CD4-positive, alpha-beta T cell treated with Interleukin-4 for 4 hours (primary cell): ENCODE measurements around the gene RTP5.

Source experiments
- DNase-seq: peaks from one replicate; pipeline ENCODE4 v3.0.0-alpha.2; 2020

The RTP5 gene

DNA sequence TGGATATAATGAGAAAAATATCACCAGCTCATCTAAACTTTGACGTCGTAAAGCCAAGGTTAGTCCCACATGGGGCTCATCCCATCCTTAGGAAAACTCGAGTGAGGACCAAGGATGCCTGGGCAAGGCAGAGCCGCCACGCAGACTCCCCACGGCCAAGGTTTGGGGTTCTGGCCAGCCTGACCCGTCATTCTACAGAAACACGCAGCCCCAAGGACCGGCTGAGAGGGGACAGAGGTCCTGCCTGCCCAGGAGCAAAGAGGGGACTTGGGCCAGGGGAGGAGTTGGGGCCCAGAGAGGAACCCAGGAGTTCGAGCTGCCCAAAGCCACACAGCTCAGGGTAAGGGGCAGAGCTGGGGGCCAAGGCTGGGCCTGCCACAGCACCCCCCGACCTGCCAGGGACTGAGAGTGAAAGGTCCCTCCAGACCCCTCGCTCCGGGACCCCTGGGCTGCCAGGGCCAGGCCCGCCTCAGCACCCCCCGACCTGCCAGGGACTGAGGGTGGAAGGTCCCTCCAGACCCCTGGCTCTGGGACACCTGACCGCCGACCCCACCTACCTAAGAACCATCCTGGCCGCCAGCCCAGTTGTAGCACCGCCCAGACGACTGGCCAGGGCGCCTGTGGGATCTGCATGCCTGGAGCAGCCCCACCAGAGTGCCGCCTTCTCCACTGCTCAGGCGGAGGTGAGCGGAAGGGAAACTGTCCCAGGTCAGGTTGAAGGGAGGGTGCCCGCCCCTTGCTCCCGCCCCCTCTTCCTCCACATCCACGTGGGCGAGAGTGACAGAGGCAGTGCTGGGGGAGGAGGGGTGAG, 11.1 kb upstream of the RTP5 start, which contains the start of gene PDCD1:
Gene PDCD1, minus strand, starts transcription at position 689 of the 811 bp plus-strand sequence. Its CDS starts 56 bp downstream, at position 633.
- peak; percentile 57 for DNase-seq

DNA sequence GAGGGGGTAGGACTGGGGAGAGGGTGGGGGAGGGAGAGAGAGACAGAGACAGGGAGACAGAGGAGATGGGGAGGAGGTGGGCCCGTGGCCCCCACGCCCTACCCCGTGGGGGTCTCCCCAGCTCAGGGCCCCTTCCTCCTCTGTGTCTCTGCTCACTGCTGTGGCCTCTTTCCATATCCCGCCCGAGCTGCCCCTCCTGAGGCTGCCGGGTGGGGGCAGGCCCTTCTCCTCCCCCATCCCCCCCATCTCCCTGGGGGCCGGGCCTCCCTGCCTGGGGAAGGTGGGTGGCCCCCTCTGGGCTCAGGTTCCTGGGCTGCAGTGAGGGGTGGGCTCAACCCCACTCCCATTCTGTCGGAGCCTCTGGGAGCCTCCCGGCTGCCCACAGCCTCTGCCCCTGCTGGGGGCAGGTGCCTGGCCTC, 10.5 kb upstream of the RTP5 start:
- DNase-seq = no peak

DNA sequence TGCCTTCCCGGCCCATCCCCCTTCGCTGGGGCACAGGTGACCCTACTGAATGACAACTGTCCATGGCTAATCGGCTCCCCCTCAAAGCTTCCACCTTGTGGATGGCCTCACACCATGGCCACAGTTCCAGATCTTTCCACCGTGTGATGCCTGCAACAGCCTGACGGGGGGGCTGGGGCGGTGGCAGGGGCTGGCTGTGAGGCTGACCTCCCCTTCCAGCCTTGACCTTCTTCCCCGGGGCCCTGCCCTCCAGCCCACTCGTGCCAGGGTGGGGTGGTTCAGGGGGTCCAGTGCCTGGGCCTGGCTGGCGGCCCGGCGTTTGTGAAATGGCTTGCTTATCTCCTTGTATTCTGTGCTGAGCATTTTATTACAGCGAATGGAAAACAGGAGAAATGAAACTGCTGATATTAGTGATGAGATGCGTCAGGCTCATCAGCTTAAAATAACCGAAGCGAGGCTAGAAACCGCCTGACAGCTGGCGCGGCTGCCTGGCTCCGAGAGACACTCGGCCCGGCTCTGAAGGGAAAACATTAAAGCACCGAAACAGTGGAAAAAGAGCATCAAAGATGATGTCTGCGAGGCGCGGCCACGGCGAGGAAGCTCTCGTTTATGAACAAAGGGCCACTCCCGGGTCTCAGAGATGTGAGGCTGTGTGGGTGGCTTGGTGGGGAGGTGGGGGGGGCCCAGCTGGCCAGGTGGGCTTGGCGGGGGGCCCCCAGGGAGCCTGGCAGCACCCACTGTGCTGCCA, 9.9 kb upstream of the RTP5 start:
- DNase-seq = peak; percentile 45

DNA sequence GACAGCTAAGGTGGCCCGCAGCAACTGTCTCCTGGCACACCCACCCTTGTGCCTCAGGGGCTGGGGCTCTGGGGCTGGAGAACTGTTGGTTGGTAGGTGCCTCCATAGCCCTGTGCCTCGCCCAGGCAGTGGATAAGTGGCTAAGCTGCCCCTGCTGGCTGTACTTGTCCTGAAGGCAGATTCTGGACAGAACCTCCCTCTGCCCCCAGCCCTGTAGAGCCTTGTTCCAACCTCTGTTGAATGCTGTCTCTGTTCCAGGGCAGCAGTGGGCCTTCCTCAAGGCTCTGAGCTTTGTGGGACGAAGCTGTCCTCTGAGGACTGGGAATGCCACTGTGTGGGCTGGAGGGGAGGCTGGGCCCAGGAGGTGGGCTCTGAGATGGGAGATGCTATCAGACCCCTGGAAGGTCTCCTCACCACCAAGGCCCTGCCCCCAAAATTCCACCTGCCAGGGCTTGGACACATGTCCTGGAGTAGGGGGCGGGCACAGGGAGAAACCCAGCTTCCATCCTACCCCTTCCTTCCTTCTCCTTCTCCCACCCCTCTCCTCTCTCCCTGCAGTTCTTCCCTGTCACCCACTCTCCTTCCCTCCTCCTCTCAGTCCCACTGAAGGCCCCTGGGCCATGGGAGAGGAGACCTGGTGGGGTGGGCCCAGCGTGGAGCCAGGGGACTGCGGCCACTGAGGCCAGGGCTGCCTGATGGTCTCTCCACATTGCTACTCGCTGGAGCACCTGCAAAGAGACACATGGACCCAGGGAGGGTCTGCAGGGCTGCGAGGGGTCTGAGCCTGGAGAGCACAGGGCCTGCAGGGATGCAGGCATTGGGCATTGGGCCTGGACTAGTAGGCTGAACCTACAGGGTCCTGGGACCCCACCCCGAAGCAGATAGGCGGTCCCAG, 9.1 kb upstream of the RTP5 start:
- DNase-seq = no peak

DNA sequence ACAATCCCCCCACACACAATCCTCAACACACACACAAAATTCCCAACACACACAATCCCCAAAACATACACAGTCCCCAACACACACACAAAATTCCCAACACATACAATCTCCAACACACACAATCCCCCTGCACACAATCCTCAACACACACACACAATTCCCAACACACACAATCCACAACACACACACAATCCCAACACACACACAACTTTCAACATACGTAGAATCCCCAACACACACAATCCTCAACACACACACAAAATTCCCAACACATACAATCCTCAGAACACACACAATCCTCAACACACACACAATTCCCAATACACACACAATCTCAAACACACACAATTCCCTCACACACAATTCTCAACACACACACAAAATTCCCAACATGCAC, 8.3 kb upstream of the RTP5 start:
- DNase-seq = no peak

DNA sequence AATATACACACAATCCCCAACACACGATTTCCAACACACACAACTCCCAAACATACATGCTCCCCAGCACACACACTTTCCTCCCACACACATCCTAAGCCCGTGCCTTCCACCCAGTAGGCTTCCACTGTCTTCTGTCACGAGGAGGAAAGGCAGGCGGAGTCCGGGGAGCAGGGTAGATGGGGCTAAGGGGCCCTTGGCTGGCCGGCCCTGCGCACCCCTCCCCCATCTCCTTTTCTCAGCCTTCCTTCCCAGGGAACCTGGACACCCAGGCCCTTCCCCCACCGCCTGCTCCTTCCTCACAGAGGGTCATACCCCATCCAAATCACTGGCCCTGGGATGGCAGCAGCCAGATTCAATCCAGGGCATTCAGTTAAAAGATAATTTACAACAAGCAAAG, 7.4 kb upstream of the RTP5 start:
- DNase-seq = no peak

DNA sequence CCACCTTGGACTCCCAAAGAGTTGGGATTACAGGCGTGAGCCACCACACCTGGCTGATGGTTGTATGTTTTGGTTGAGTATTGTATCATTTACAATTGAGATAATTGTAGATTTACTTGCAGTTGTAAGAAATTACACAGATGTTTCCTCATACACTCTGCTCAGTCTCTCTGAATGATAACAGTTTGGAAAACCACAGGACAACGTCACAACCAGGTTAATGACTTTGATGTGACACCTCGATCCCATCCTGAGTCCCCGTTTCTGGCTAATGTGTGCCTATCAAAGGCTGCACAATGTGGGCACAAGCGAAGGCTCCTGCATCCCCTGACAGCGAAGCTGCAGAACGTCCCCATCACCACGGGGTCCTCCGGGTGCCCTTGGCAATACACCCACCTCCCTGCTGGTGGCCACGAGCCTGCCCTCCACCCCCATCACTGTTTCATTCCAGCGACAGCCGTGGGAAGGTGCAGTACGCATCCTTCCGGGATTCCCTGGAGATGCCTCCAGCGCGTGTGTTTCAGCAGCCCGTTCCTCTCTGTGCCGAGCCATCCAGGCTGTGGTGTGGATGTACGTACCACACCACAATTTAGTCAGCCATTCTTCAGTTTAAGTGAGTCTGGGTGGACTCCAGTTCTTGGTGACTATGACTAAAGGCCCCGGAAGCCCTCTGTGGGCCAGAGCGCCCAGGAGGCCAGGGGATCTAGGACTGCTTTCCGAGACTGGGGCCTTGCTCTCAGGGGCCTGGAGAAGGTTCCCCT, 6.6 kb upstream of the RTP5 start:
- no peak for DNase-seq

DNA sequence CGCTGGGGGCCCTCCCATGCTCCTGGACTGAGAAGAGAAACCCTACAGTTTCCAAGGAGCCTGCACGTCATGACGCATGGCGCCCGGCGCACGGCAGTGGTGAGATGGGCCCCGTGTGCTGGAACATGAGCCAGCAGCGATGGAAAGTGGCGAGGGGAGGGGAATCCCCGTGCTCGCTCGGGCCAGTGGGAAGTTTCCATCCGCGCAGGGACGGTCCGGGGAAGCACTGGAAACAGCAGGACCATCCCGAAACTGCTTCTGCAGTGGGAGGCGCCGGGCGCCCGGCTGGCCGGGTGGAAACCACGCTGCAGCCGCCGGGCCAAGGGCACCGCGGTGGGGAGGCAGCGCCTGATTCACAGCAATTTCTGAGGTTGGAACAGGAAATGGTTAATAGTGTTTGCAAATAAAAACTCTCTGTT, 6.0 kb upstream of the RTP5 start:
- peak; percentile 45 for DNase-seq

DNA sequence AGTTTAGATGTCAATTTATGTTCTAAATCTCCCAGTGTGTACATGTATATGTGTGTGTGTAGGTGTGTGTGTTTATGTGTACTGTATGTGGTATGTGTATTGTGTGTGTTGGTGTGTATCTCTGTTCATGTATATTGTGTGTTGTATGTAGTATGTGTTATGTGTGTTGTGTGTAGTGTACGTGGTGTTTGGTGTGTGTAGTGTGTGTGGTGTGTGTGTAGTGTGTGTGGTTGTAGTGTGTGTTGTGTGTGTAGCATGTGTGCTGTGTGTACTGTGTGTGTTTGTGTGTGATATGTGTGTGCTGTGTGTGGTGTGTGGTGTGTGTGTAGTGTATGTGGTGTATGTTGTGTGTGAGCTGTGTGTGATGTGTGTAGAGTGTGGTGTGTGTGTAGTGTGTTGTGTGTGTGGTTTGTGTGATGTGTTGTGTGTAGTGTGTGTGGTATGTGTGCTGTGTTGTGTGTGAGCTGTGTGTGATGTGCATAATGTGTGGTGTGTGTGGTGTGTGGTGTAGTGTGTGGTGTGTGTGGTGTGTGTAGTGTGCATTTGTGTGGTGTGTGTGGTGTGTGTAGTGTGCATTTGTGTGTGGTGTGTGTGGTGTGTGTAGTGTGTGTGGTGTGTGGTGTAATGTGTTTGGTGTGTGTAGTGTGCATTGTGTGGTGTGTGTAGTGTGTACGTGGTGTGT, 5.2 kb upstream of the RTP5 start:
- no peak for DNase-seq

DNA sequence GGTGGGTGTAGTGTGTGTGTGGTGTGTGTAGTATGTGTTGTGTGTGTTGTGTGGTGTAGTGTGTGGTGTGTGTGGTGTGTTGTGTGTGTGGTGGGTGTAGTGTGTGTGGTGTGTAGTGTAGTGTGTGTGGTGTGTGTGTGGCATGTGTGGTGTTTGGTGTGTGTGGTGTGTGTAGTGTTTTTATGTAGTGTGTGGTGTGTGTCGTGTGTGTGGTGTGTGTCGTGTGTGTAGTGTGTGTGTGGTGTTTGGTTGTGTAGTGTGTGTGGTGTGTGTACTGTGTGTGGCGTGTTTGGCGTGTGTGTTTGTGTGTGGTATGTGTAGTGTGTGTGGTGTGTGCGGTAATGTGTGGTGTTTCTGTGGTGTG, 4.7 kb upstream of the RTP5 start:
- no peak for DNase-seq

DNA sequence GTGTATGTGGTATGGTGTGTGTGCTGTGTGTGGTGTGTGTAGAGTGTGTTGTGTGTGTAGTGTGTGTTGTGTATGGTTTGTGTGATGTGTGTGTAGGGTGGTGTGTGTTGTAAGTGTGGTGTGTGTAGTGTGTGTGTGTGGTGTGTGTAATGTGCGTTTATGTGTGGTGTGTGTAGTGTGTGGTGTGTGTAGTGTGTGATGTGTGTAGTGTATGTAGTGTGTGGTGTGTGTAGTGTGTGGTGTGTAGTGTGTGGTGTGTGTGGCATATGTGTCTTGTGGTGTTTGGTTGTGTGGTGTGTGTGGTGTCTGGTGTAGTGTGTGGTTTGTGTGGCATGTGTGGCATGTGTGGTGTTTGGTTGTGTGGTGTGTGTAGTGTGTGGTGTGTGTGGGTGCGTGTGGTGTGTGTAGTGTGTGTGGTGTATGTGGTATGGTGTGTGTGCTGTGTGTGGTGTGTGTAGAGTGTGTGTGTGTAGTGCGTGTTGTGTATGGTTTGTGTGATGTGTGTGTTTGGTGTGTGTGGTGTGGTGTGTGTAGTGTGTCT, 4.0 kb upstream of the RTP5 start:
- DNase-seq = no peak

DNA sequence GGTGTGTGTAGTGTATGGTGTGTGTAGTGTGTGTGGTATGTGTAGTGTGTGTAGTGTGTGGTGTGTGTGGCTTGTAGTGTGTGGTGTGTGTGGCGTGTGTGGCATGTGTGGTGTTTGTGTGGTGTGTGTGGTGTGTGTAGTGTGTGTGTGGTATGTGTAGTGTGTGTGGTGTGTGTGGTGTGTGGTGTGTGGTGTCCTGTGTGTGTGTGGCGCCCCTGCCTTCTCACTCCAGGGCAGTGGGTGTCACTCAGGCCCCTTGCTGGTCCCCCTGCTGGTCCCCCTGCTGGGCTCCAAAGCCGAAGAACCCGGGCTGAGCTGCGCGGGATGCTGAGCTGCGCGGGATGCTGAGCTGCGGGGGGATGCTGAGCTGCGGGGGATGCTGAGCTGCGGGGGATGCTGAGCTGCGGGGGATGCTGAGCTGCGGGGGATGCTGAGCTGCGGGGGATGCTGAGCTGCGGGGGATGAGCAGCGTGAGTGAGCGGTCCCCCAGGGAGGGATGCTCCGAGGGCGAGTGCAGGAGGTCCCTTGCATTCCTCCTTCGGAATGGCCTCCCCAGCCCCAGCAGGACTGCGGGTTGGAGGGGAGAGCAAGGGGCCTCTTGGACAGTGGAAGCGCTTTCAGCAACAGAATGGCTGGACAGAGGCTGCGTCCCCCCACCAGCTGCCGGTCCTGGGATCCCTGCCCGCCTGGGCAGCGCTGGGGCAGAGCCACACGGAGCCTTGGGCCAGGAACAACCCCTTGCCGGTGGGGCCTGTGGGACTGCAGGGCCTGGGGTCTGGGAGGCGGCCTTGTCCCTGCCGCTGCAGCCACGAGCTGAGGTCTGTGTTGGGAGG, 3.4 kb upstream of the RTP5 start:
- DNase-seq = no peak

DNA sequence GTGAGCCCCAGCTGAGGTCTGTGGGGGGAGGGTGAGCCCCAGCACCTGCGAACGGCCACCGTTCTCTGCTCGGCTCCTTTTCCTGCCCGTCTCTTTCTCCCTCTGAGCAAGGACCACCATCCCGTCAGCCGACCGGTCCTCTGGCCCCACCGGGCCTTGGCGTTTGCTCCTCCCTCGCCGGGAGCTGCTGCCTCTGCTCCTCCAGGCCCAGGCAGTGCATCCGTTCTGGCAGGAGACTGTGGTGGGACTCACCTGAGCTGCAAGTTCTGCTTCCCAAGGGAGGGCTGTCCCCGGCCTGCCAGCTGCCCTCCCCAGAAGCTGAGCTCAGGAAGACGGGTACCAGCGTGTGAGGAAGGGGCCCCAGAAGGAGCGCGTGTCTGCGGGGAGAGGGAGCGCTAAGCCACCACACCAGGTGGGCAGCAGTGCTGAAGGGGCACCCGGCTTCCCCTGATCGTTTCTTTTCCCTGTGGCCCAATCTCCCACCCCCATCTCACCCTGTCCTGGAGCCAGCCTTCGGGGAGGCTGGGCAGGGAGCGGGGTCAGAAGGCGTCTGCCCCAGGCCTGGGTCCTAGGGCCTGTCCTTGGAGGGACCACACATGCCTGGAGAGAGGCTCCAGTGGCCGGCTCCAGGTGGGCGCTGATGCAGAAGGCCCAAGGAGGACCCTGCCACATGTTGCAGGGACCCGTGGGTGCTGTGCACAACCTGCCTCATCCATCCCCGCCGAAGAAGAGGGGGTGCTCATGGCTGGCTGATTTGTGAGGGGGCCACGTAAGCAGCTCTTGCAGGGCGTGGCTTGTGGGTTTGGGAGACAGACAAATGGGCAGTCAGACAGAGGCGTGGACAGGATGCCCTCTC, 2.5 kb upstream of the RTP5 start:
- no peak for DNase-seq

DNA sequence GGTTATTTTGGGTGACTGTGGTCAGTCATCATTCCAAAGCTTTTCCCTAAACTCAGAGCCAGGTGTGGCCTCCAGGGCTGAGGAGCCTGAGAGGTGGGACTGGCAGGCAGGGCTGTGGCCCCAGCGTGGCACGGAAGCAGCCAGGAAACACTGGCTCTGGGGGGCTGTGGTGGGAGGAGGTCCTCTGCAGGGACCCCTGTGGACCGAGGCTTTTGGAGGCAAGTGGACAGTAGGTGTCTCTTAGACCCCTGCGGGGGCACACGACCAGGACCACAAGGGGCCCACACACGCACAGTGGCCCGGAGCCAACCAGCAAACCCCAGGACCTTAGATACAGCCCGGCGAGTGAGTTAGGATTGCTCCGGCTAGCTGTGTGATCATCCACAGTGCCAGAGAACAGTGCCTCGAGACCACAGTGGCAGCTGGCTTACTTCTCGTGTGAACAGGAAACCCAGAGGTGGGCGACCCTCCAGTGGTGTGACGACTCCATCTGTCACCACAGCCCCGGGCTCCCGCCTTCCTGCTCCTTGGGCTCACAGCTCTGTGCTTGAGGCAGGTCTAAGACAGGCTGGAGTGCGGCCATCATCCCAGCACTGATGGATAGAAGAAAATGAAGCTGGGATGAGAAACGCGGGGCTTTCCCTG, 1.6 kb upstream of the RTP5 start:
- DNase-seq = peak; percentile 67

DNA sequence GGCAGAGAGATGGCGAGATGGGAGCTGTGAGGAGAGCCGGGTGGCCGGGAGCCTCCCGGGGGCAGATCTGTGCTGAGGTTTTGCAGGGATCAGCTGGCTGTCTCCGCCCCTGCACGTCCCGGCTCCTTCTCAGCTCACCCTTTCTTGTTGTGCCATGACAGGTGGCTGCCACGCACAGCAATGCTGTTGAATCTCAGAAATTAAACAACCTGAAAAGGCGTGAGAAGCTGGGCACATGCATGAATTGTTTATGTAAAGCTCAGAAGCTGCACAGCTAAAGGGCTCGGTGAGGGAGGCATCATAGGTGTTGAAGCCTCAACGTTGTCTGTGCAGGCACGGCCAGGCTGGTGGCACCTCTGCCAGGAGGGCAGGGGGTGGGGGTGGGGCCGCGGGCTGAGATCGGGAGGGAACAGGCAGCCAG, 858 bp upstream of the RTP5 start:
- DNase-seq = peak; percentile 44

DNA sequence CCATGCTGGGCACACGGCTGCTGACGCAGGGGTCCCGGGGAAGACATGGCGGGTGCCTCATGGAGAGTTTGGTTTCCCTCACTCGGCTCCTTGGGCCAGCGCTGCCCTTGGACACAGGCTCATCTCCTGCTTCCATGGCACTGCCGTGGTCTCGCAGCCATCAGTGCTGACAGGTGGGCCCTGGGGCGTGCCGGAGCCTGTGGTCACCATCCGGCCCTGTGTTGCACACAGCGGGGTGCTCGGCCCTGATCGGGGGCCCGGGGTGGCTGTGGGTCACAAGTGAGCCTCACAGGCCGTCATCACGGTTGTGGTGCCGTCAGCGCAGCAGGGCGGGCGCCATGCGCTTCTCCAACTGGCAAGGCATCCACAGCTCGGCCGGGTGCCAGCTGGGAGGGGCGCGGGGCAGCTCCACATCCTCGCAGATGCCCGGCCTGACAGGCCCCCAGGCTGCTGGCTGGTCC, 582 bp downstream of the RTP5 start:
- DNase-seq = no peak

DNA sequence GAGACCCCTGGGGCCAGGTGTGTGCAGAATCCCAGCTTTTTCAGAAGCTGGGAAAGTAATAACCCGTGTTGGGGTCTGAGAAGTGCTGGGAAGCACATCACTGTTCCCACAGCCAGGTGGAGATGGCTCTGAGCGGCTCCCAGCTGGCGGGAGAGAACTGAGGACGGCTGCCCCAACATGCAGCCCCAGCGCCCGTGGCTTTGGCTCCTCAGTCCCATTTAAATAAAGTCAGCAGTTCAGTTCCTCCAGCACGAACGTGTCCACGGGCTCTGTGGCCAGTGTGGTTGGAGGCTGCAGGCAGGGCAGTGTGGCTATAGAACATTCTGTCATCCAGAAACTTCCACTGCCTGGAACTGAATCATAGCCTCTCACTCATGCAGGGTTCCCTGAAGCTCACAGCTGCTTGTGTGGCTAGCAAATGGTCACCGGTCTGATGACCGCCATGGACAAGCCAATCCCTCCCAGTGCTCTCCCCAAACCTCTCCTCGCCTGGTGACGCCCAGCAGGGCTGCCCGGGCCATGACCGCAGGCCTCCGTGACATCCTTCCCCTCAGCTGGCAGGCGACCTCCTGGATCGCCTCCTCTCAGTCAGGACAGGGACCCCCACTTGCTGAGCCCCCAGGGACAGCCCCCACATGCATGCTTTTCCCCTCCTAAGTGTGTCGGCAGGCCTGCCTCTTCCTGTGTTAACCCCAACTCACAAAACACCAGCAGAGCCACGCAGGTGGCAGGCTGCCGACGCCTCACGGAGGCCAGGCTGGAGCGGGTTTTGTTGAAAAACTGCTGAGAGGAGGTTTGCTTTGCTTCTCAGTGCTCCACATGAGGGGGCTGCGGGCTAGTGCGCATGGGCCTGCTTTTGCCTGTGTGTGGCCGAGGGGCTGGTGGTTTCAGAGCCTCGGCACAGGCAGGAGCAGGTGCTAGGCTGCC, 1.3 kb downstream of the RTP5 start:
- DNase-seq = peak; percentile 51
